Central memory CD4-positive, alpha-beta T cell (primary cell): ENCODE data around the gene THRA.

ENCODE experiments used
- DNase-seq: peaks from one replicate; pipeline ENCODE4 v3.0.0; 2022

THRA gene

GRCh38 chr17:40087049-40087794, 24.5 kb downstream of the THRA start:
- no peak for DNase-seq

GRCh38 chr17:40087903-40088718, 25.3 kb downstream of the THRA start:
- no peak for DNase-seq

DNA sequence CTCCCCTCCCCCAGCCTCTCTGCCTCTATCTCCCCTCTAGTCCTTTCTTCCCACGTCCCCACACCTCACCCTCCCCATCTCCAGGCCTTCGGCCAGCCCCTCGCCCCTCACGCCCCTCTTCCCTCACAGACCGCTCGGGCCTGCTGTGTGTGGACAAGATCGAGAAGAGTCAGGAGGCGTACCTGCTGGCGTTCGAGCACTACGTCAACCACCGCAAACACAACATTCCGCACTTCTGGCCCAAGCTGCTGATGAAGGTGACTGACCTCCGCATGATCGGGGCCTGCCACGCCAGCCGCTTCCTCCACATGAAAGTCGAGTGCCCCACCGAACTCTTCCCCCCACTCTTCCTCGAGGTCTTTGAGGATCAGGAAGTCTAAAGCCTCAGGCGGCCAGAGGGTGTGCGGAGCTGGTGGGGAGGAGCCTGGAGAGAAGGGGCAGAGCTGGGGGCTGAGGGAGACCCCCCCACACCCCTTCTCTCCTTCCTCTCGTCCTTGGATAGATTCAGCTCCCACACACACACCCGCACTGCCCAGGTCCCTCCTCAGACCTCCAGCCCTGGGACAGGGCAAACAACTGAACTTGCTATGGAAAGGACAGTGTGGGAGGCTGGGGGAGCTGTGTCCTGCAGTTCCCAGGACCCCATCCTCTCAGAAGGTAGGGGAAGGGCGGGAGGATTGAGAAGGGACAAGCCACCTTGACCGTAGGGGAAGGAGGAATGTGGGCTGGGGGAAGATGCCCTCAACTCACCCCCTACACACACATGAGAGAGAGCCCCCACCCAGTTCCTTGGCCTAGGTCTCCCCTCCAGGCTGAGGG, 26.5 kb downstream of the THRA start:
- DNase-seq: no peak

GRCh38 chr17:40090237-40091119, 27.7 kb downstream of the THRA start:
- DNase-seq: no peak

GRCh38 chr17:40091691-40092397, 29.1 kb downstream of the THRA start:
- DNase-seq: no peak

DNA sequence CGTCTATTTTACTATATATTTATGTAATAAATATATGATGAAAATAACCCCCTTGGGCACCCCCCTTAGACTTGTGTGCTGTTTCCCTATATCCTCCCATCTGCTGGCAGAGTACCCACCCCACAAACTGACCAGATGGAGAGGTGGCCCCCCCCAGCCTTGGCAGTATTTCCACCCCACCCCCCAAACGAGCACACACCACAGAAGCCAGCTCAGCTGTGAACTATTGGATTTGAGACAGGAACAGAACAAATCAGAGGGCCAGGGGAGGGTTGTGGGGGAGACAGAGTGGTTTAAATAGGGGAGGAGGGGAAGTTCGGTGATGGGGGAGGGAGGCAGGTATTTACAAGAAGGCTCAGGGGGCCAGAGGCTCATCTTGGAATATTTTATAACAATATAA, 29.8 kb downstream of the THRA start:
- no peak for DNase-seq

DNA sequence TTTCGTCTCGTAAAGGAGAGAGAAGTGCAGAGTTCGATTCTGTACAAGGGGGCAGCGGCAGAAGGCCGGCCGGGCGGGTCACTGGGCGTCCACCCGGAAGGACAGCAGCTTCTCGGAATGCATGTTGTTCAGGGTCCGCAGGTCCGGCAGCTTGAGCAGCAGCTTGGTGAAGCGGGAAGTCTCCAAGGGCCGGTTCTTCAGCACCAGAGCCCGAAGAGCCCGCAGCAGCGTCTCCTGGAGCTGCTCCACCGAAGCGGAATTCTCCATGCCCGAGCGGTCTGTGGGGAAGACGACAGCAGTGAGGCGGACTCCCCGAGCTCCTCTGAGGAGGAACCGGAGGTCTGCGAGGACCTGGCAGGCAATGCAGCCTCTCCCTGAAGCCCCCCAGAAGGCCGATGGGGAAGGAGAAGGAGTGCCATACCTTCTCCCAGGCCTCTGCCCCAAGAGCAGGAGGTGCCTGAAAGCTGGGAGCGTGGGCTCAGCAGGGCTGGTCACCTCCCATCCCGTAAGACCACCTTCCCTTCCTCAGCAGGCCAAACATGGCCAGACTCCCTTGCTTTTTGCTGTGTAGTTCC, 30.3 kb downstream of the THRA start:
- no peak for DNase-seq

DNA sequence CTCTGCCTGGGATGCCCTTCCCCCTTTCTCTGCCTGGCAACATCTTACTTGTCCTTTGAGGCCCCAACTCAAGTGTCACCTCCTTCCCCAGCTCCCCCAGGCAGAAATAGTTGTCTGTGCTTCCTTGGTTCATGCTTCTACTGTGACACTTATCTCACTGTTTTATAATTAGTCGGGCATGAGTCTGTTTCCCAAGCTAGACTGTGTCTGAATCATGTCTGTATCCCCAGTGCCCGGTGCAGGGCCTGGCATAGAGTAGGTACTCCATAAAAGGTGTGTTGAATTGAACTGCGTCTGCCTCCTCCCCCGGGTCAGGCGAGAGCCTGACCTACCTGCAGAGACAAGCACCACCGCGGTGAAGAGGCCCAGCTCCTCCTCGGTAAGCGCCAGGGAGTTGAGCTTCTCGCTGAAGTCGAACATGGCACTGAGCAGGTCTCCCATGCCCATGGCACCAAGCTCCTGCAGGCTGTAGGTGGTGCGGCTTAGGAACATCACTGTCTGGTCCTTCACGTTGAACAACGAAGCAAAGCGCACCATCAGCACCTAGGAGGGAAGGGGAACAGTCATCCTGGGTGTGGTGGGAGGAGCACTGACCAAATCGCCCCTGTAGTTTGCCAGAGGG, 30.9 kb downstream of the THRA start:
- no peak for DNase-seq

GRCh38 chr17:40094874-40095273, 32.1 kb downstream of the THRA start:
- DNase-seq: no peak

- DNase-seq: no peak
These were observed 32.7 kb downstream of the THRA start for GRCh38 chr17:40095351-40095943.

GRCh38 chr17:40095944-40096791, 33.4 kb downstream of the THRA start:
- peak; percentile 98 for DNase-seq

GRCh38 chr17:40097087-40097486, 34.3 kb downstream of the THRA start:
- DNase-seq: no peak

DNA sequence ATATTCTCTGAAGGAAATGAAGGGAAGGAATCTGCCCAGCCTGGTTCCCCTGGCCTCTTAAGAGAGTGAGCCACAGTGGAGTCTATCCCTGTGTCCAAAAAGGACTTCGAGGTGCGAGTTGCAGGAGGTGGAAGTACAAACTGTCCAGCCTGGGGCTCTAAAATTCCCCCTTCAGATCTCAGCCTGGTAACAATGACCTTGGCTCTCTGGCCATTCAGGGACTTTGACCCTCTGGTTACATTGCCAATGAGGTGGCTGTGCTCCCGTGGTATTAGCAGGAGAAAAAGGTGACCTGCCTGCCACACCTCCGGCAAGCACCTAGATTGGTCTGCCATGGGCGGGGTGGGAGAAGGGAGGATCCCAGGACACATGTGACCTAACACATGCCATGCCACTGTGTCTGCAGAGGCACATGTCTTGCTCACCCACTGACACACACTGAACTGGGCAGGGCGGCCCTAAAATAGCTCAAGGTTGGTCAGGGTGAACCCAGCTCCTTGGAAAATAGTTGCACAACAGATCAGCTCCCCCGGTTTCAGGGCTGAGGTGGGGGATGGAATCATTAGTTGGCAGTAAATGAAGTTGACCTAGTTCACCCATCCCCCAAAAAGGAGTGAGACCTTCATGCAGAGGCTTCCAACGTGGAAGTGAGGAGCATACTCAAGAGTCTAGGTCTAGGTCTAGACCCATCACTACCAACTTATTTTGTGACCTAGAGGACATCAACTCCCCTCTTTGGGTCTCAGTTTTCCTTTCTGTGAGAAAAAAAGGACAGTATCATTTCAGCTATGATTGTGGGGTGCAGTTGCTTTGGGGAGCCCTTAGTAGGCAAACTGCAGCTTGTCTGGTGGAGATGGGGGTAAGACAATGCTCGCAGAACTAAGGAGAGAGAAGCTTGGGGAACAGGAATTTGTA, 35.4 kb downstream of the THRA start:
- no peak for DNase-seq

DNA sequence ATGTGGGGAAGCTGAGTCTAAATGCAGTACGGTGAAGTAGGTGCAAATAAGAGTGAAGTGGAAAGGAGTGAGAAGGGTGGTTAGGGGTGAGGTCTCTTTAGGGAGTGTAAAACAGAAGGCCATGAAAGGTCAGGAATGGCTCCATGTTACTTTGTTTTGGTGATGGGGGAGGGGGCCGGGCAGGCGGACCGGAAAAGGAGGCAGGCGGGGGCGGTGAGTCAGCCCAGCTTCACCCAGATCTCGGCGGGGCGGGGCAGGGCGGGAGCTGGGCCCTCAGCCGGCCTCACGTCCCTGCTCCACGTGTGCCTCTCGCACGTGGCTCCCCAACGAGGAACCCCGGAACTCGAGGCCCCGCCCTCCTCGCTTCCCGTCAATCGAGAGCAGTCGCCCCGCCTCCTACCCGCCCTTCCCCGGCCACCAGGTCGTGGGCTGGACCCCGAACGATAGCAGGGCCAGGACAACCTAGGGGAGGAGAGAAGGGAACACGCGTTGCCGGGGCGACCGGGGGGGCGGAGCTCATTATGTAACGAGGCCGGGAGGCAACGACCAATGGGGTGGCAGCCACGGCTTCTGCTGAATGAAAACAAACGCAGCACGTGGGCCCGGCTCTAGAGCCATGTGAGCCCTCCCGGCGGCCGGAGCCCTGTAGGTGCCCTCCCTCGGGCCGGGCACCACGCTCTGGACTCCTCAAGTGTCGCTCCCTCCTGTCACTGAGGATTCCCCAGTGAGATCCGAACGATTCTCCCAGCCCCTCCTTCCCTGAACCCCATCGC, 36.3 kb downstream of the THRA start:
- DNase-seq: peak; percentile 99

- DNase-seq: no peak
These were observed 37.1 kb downstream of the THRA start for GRCh38 chr17:40099619-40100418.

- no peak for DNase-seq
These were observed 37.6 kb downstream of the THRA start, which contains the start of gene NR1D1 for GRCh38 chr17:40100419-40100668. NR1D1 (minus strand) TSS chr17:40100589; CDS start chr17:40100094, 495 bp downstream.
